ENCODE data around the gene DUS2. TPM values are rescaled to one million over a fixed set of nuclear protein-coding genes. Genes with fewer than 3 reads are reported as not detected.

The DUS2 gene
- total and polyA plus RNA-seq, 9 of the 15 experiments (the other 6 are each of a cell fraction or from before 2014, with no cell fraction given), result 5.8 to 22.5 (median 20.6) TPM

GRCh38 chr16:68084504-68085258 lies 61.6 kb downstream of the DUS2 start (continued):
- TF ChIP-seq ELK1 (CRISPR knock-in tag; IDR thresholded peaks at IDR 0.05) (no peak), YY1 (IDR thresholded peaks at IDR 0.05; ENCODE audit: borderline replicate concordance in 1 of 3, control insufficient read depth in 1 of 3, extremely low read depth in 1 of 3, insufficient read depth in 3 of 3, insufficient read length in 1 of 3, insufficient replicate concordance in 2 of 3, low read depth in 1 of 3, low read length in 2 of 3) (peak in 2 of 3 experiments; percentile 33 to 52), MECOM (CRISPR knock-in tag; IDR thresholded peaks at IDR 0.05) (no peak), RREB1 (CRISPR knock-in tag; IDR thresholded peaks at IDR 0.05) (no peak), POLR2A (conservative IDR thresholded peaks at IDR 0.05) (peak; percentile 88), CGGBP1 (CRISPR knock-in tag; IDR thresholded peaks at IDR 0.05) (no peak)
